Transverse colon (tissue), 4 donors: ENCODE results near the gene SOS1. TPM values are rescaled to one million over a fixed set of nuclear protein-coding genes. Genes with fewer than 3 reads are reported as not detected.

Source experiments
- DNase-seq: peaks from one replicate; pipeline ENCODE4 v3.0.0-alpha.2; 2019
- H3K27ac ChIP-seq, 4 donors: fragments of 200-600 bp; sonication (generic); 2 replicates each; pipeline ENCODE4 v1.5.1; 2016 to 2018; ENCODE audit warnings: inconsistent platforms in 4 of 4
- H3K27me3 ChIP-seq: fragments of 200-600 bp; sonication (generic); 2 replicates; pipeline ENCODE4 v1.5.1; 2017; ENCODE audit warnings: inconsistent platforms
- H3K36me3 ChIP-seq, 4 donors: fragments of 200-600 bp; sonication (generic); 2 replicates each; pipeline ENCODE4 v1.5.1; 2017 to 2019; ENCODE audit warnings: inconsistent platforms in 4 of 4
- H3K4me1 ChIP-seq, 4 donors: fragments of 200-600 bp; sonication (generic); 2 replicates each; pipeline ENCODE4 v1.5.1; 2017 to 2020; ENCODE audit warnings: inconsistent platforms in 4 of 4
- H3K4me3 ChIP-seq, 4 donors: fragments of 200-600 bp; sonication (generic); 1 replicate in 1 of 4; 2 replicates in 3 of 4; pipeline versions ENCODE4 v1.5.1 to v1.6.1; 2017 to 2019; ENCODE audit warnings: inconsistent platforms in 4 of 4
- H3K9me3 ChIP-seq, 2 donors: fragments of 200-600 bp; sonication (generic); 2 replicates each; pipeline ENCODE4 v1.5.1; 2017 to 2019; ENCODE audit warnings: inconsistent platforms in 2 of 2
- CTCF ChIP-seq, 5 experiments: fragments of 200-600 bp in 3 of 5; fragments of 450-650 bp in 2 of 5; sonication (generic) in 3 of 5; IDR thresholded peaks; 1 replicate in 2 of 5; 2 replicates in 3 of 5; pipeline ENCODE4 v1.5.1; 2016 to 2017; ENCODE audit warnings: antibody characterized with exemption in 5 of 5, inconsistent platforms in 3 of 5, mild to moderate bottlenecking in 2 of 5, moderate library complexity in 1 of 5
- EP300 ChIP-seq: sonication (generic); formaldehyde crosslinking; IDR thresholded peaks from one replicate; pipeline ENCODE4 v1.6.1; 2017; ENCODE audit warnings: antibody characterized with exemption, low read depth
- POLR2A ChIP-seq: fragments of 450-650 bp; IDR thresholded peaks from one replicate; pipeline ENCODE4 v1.6.1; 2016; ENCODE audit warnings: antibody characterized with exemption, mild to moderate bottlenecking, moderate library complexity
- POLR2AphosphoS5 ChIP-seq, 3 donors: sonication (generic); formaldehyde crosslinking; IDR thresholded peaks; one replicate each; pipeline ENCODE4 v1.6.1; 2016; ENCODE audit warnings: antibody characterized with exemption in 3 of 3
- WGBS, 2 donors: methylation state at CpG; one replicate each; pipeline ENCODE4 v1.1.5; 2018; ENCODE audit warnings: low coverage in 1 of 2; 5-methylcytosine and 5-hydroxymethylcytosine counted together
- in situ Hi-C, 4 donors: fragments of 200-750 bp; cut with MboI; loops; one replicate each; pipeline versions ENCODE4 v1.15.0 to v1.15.1; 2017; ENCODE audit warnings: low sequenced_read_pairs in 3 of 4, low pct_ligation_motif_present in 1 of 4, low pct_unique_long_range_greater_than_20kb in 1 of 4
- intact Hi-C: fragments of 100-400 bp; cut with DNase I; formaldehyde crosslinking; loops from one replicate; pipeline ENCODE4 v1.15.1; 2023; ENCODE audit warnings: low total_unique reads
- total RNA-seq, 4 donors: library from RNA; depleted of rRNA; stranded (reverse); fragments of >200 nt; gene quantifications; one replicate each; pipeline ENCODE4 v1.1.0, GENCODE V29; 2016

The SOS1 gene
- total RNA-seq, 4 donors from 2014 or later: 13.9 to 43.8 (median 23.0) TPM

- no peak for TF ChIP-seq POLR2AphosphoS5 (IDR thresholded peaks at IDR 0.05)
- no peak for TF ChIP-seq EP300
- TF ChIP-seq POLR2A: no peak
- no peak for TF ChIP-seq CTCF (IDR thresholded peaks at IDR 0.05)
- Histone ChIP-seq H3K27ac (no peak overlapping the region), H3K4me1 (peaks cover 0 to 15% (median 5%) of the 10 kb centered on the region in 4 donors), H3K4me3 (no peak overlapping the region), H3K27me3 (no peaks in the 10 kb centered on the region), H3K9me3 (no peaks in the 10 kb centered on the region), H3K36me3 (peaks cover 0 to 29% (median 11%) of the 10 kb centered on the region in 4 donors)
- WGBS, 2 donors: 97 to 100% methylated on average over 1 of the region's 1 CpG
- no peak for DNase-seq
- in situ Hi-C loops: no loop called here
- intact Hi-C loops: no loop called here
Observed at GRCh38 chr2:39015424-39015823, 105.4 kb downstream of the SOS1 start.

- DNase-seq: no peak
- H3K36me3 ChIP-seq: peaks cover 0 to 36% (median 15%) of the 10 kb centered on the region in 4 donors
- H3K4me3 ChIP-seq: no peak overlapping the region
- H3K9me3 ChIP-seq: no peaks in the 10 kb centered on the region
- WGBS, 2 donors: 85 to 87% methylated on average over 3 of the region's 3 CpGs
- intact Hi-C loops (no loop called here), in situ Hi-C loops (no loop called here)
- no peak overlapping the region for H3K27ac ChIP-seq
- no peaks in the 10 kb centered on the region for H3K27me3 ChIP-seq
- TF ChIP-seq POLR2AphosphoS5 (IDR thresholded peaks at IDR 0.05) (no peak), CTCF (IDR thresholded peaks at IDR 0.05) (no peak), POLR2A (no peak), EP300 (no peak)
- peaks cover 0 to 15% (median 5%) of the 10 kb centered on the region in 4 donors for H3K4me1 ChIP-seq
Observed at GRCh38 chr2:39013871-39014270, 107.0 kb downstream of the SOS1 start.

- no peak for DNase-seq
- Histone ChIP-seq H3K9me3 (no peaks in the 10 kb centered on the region), H3K36me3 (peaks cover 0 to 49% (median 21%) of the 10 kb centered on the region in 4 donors), H3K4me1 (no peaks in the 10 kb centered on the region), H3K27ac (no peak overlapping the region), H3K27me3 (no peaks in the 10 kb centered on the region), H3K4me3 (no peak overlapping the region)
- intact Hi-C loops: no loop called here
- WGBS, 2 donors: 81 to 100% methylated on average over 1 of the region's 1 CpG
- in situ Hi-C loops: no loop called here
- TF ChIP-seq POLR2A (no peak), POLR2AphosphoS5 (IDR thresholded peaks at IDR 0.05) (no peak), EP300 (no peak), CTCF (IDR thresholded peaks at IDR 0.05) (no peak)
Observed at GRCh38 chr2:39008665-39009064, 112.2 kb downstream of the SOS1 start.

- peaks cover 0 to 49% (median 19%) of the 10 kb centered on the region in 4 donors for H3K36me3 ChIP-seq
- no peaks in the 10 kb centered on the region for H3K4me1 ChIP-seq
- intact Hi-C loops: no loop called here
- H3K4me3 ChIP-seq: no peak overlapping the region
- in situ Hi-C loops: no loop called here
- no peak for DNase-seq
- WGBS, 2 donors: 77% methylated on average over 5 of the region's 5 CpGs; no CpG with 5 or more reads in 1 of the 2 donors
- no peak overlapping the region for H3K27ac ChIP-seq
- no peaks in the 10 kb centered on the region for H3K27me3 ChIP-seq
- no peaks in the 10 kb centered on the region for H3K9me3 ChIP-seq
- TF ChIP-seq CTCF (IDR thresholded peaks at IDR 0.05) (no peak), POLR2AphosphoS5 (IDR thresholded peaks at IDR 0.05) (no peak), POLR2A (no peak), EP300 (no peak)
Observed at GRCh38 chr2:39007875-39008504, 112.9 kb downstream of the SOS1 start.
